CD4-positive, CD25-positive, alpha-beta regulatory T cell (primary cell): ENCODE measurements around the gene LRRK1. TPM values are rescaled to one million over a fixed set of nuclear protein-coding genes. Genes with fewer than 3 reads are reported as not detected.
A peak's percentile ranks its signal among the peaks of the same experiment; 100 is the strongest.

ENCODE experiments used
- ATAC-seq, 2 donors: fragments of 150-1000 bp; cut with Tn5 transposase; one replicate each; pipeline ENCODE4 v1.10.0; 2021; ENCODE audit warnings: low read depth in 2 of 2, moderate number of reproducible peaks in 2 of 2, moderate library complexity in 1 of 2
- DNase-seq, 3 donors: peaks; one replicate each; pipeline versions ENCODE4 v3.0.0 to v3.0.0-alpha.2; 2012 to 2022; ENCODE audit warnings: mixed read lengths in 1 of 3
- H3K27ac ChIP-seq: one replicate; pipeline ENCODE4 v1.7.0; 2013; ENCODE audit warnings: mild to moderate bottlenecking, low read length; ENCODE audit not compliant: insufficient read depth, poor library complexity, severe bottlenecking
- H3K27me3 ChIP-seq: one replicate; pipeline ENCODE4 v1.7.0; 2013; ENCODE audit warnings: low read length; ENCODE audit not compliant: control insufficient read depth, insufficient read depth
- H3K36me3 ChIP-seq: one replicate; pipeline ENCODE4 v1.7.0; 2013; ENCODE audit warnings: mild to moderate bottlenecking, low read length, moderate library complexity; ENCODE audit not compliant: control insufficient read depth, insufficient read depth
- H3K4me1 ChIP-seq: 2 replicates; pipeline ENCODE4 v1.7.0; 2013; ENCODE audit warnings: mild to moderate bottlenecking, low read length; ENCODE audit not compliant: insufficient read depth, control insufficient read depth, poor library complexity, severe bottlenecking
- H3K4me3 ChIP-seq: one replicate; pipeline ENCODE4 v1.7.0; 2013; ENCODE audit warnings: low read depth, mild to moderate bottlenecking, low read length, moderate library complexity
- H3K9me3 ChIP-seq, 2 experiments: 1 replicate in 1 of 2; 2 replicates in 1 of 2; pipeline ENCODE4 v1.7.0; 2013; ENCODE audit warnings: low read length in 2 of 2, mild to moderate bottlenecking in 1 of 2, moderate library complexity in 1 of 2; ENCODE audit not compliant: control insufficient read depth in 2 of 2
- H3K27ac Mint-ChIP-seq, 3 donors: one replicate each; pipeline ENCODE4 v1.8.0; 2020 to 2022; ENCODE audit warnings: mild to moderate bottlenecking in 3 of 3, mixed read lengths in 3 of 3, moderate library complexity in 2 of 3
- H3K27me3 Mint-ChIP-seq: one replicate; pipeline ENCODE4 v1.8.0; 2022; ENCODE audit warnings: mild to moderate bottlenecking, mixed read lengths
- H3K36me3 Mint-ChIP-seq: one replicate; pipeline ENCODE4 v1.8.0; 2020; ENCODE audit warnings: mixed read lengths
- H3K4me1 Mint-ChIP-seq, 4 donors: one replicate each; pipeline ENCODE4 v1.8.0; 2020 to 2022; ENCODE audit warnings: mixed read lengths in 4 of 4, mild to moderate bottlenecking in 1 of 4
- H3K4me3 Mint-ChIP-seq, 4 donors: one replicate each; pipeline ENCODE4 v1.8.0; 2020 to 2022; ENCODE audit warnings: mild to moderate bottlenecking in 4 of 4, mixed read lengths in 4 of 4, moderate library complexity in 3 of 4
- H3K9me3 Mint-ChIP-seq, 7 donors: one replicate each; pipeline ENCODE4 v1.8.0; 2020 to 2022; ENCODE audit warnings: mixed read lengths in 7 of 7, mild to moderate bottlenecking in 3 of 7, moderate library complexity in 2 of 7
- polyA plus RNA-seq, 4 donors: library from polyadenylated mRNA; unstranded; fragments of 300-500 nt; fragmentation: Illumina TruSeq; gene quantifications; one replicate each; pipeline ENCODE4 v1.2.3, GENCODE V29; 2021
- total RNA-seq: library from RNA; stranded (reverse); gene quantifications from one replicate; pipeline ENCODE4 v1.2.3, GENCODE V29; 2022

LRRK1 gene
- total and polyA plus RNA-seq, 5 donors from 2014 or later = 0.06 to 0.17 TPM; not detected in 3

DNA sequence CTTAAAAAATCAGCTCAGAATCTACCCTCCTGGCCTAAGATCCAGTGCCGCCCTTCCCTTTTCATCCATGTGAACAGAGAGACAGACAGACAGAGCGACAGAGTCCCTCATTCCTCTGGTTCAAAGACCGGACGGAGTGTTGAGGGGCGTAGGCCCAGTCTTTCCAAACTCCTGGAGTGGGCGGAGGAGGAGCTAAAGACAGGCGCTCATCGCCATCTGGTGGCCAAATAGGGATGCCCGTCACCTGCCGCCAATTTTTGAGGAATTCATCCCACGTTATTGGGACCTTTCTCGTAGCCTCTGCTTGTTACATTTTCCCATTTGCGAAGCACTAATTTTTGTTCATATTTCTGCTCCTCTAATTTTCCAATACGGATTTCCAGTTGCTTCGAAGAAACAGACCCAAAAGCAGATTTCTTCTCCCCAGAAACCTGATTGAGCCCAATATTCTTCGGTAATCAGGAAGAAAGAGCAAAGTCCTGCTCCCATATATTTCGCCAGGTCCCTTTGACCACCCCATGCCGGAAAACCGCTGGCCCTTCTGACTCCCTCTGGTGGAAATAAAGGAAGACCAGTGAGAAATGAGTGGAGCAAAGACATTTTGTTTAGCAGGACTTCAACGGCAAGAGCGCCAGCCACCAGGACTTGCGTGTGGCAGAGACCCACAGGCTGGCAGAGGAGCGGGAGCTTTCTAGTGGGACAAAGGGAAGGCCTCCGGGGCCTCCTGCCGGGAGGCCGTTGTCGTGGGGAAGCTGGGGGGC, 88.0 kb downstream of the LRRK1 start:
- Mint-ChIP-seq H3K4me1 (peaks cover 0 to 19% (median 9%) of the 10 kb centered on the region in 4 donors), H3K36me3 (no peaks in the 10 kb centered on the region), H3K27ac (peak overlapping the region; percentile 41 to 80 (median 69)), H3K9me3 (peaks cover 0 to 2% (median 0%) of the 10 kb centered on the region in 7 donors), H3K4me3 (peak overlapping the region; percentile 70 to 92 (median 88)), H3K27me3 (peaks cover 28% of the 10 kb centered on the region)
- Histone ChIP-seq H3K4me3 (no peak overlapping the region), H3K27me3 (peaks cover 3% of the 10 kb centered on the region), H3K9me3 (no peaks in the 10 kb centered on the region), H3K36me3 (no peaks in the 10 kb centered on the region), H3K27ac (no peak overlapping the region), H3K4me1 (peaks cover 14% of the 10 kb centered on the region)
- DNase-seq (peak; percentile 19 to 39 (median 26)), ATAC-seq (peak in 1 of 2 donors; percentile 24)

DNA sequence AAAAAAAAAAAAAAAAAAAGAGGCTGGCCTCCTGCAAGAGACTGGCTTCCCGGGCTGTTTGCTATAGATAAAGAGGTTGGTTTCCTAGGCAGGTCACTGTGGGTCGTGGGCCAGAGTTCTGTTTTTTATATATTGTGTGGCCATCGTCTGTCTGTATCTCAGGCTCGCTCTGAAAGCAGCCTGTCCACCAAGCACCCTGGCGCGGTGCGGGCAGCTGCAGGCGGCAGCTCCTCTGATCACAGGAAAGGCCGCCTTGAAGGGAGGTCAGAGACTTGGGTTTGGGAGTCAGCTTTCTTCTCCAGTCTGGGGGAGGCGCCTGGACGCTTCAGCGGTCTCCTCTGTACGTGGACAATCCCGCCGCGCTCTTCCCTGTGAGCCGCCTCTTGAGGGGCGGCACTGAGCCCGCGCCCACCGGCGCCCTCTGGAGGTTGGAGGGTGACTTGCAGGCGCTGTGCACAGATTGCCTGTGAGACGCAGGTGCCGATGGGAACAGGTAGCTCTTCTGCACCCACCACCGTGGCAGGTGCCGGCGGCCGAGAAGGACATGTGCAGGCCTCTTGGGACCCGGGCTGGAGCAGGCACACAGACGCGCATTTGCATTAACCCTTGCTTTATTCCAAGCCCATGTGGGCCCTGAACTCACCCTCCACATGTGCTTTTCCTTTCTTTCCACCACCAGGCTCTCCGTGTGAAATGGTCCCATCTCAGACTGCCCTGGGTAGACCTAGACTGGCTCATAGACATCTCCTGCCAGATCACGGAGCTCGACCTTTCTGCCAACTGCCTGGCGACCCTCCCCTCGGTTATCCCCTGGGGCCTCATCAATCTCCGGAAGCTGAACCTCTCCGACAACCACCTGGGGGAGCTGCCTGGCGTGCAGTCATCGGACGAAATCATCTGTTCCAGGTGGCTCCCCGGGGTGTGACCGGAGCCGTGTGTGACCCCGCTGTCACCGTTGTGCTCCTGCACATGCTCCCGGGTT, 89.3 kb downstream of the LRRK1 start:
- H3K4me1 ChIP-seq = peaks cover 14% of the 10 kb centered on the region
- H3K27me3 Mint-ChIP-seq = peaks cover 28% of the 10 kb centered on the region
- peak overlapping the region; percentile 53 for H3K4me3 ChIP-seq
- H3K4me3 Mint-ChIP-seq = peak overlapping the region; percentile 87 to 94 (median 90)
- H3K9me3 ChIP-seq = no peaks in the 10 kb centered on the region
- peak overlapping the region in 2 of 3 donors; percentile 36 to 60 for H3K27ac Mint-ChIP-seq
- H3K36me3 ChIP-seq = no peaks in the 10 kb centered on the region
- H3K9me3 Mint-ChIP-seq = peaks cover 0 to 2% (median 0%) of the 10 kb centered on the region in 7 donors
- H3K4me1 Mint-ChIP-seq = peaks cover 0 to 19% (median 9%) of the 10 kb centered on the region in 4 donors
- H3K36me3 Mint-ChIP-seq = no peaks in the 10 kb centered on the region
- peak; percentile 93 to 94 for ATAC-seq
- no peak overlapping the region for H3K27ac ChIP-seq
- DNase-seq = peak; percentile 72 to 81 (median 81)
- peaks cover 3% of the 10 kb centered on the region for H3K27me3 ChIP-seq

DNA sequence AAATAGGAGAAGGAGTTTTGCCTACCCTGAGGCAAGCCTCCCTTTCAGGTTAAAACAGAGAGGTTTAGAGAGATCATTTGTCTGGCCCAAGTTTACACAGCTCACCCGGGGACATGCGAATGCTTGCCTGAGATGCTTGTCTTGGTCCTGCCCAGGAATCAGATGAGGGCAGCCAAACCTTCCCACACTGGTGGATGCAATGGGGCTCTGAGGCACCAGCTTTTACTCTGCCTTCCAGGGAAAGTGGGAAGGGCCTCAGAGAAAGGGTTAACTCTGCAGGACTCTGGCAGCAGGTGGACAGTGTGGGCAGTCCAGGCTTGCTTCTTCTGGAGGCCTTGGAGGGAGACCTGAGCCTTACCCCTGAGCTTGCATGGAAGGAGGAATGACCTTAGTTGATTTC, 90.0 kb downstream of the LRRK1 start:
- H3K36me3 ChIP-seq = no peaks in the 10 kb centered on the region
- H3K27ac ChIP-seq = no peak overlapping the region
- H3K9me3 ChIP-seq = no peaks in the 10 kb centered on the region
- Mint-ChIP-seq H3K4me1 (peaks cover 0 to 19% (median 9%) of the 10 kb centered on the region in 4 donors), H3K36me3 (no peaks in the 10 kb centered on the region), H3K9me3 (peaks cover 0 to 2% (median 0%) of the 10 kb centered on the region in 7 donors), H3K27ac (no peak overlapping the region), H3K4me3 (peak overlapping the region in 1 of 4 donors; percentile 88), H3K27me3 (peaks cover 28% of the 10 kb centered on the region)
- peaks cover 3% of the 10 kb centered on the region for H3K27me3 ChIP-seq
- H3K4me3 ChIP-seq = no peak overlapping the region
- peaks cover 14% of the 10 kb centered on the region for H3K4me1 ChIP-seq
- DNase-seq = no peak
- ATAC-seq = no peak

DNA sequence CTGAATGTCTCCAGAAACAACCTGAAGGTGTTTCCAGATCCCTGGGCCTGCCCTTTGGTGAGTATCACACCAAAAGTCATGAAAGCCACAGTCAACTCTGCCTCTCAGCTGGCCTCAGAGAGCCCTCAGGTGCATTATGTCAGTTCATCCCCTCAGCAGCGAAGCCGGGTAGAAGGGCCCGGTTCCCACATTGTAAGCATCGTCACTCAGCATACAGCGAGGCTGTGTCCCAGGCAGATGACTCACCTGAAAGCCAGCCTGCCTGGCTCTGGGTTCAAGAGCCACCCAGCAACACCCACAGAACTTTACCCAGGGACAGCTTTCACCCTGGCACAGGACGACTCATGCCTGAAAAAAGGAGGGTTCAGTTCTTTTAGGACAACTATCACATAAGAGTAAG, 91.6 kb downstream of the LRRK1 start:
- peaks cover 33% of the 10 kb centered on the region for H3K27me3 Mint-ChIP-seq
- H3K4me1 Mint-ChIP-seq = peaks cover 0 to 19% (median 9%) of the 10 kb centered on the region in 4 donors
- no peaks in the 10 kb centered on the region for H3K36me3 Mint-ChIP-seq
- Histone ChIP-seq H3K27me3 (peaks cover 3% of the 10 kb centered on the region), H3K27ac (no peak overlapping the region), H3K36me3 (no peaks in the 10 kb centered on the region), H3K4me3 (no peak overlapping the region), H3K9me3 (no peaks in the 10 kb centered on the region), H3K4me1 (peaks cover 14% of the 10 kb centered on the region)
- no peaks in the 10 kb centered on the region for H3K9me3 Mint-ChIP-seq
- peak overlapping the region in 1 of 3 donors; percentile 46 for H3K27ac Mint-ChIP-seq
- H3K4me3 Mint-ChIP-seq = no peak overlapping the region
- ATAC-seq = no peak
- no peak for DNase-seq

DNA sequence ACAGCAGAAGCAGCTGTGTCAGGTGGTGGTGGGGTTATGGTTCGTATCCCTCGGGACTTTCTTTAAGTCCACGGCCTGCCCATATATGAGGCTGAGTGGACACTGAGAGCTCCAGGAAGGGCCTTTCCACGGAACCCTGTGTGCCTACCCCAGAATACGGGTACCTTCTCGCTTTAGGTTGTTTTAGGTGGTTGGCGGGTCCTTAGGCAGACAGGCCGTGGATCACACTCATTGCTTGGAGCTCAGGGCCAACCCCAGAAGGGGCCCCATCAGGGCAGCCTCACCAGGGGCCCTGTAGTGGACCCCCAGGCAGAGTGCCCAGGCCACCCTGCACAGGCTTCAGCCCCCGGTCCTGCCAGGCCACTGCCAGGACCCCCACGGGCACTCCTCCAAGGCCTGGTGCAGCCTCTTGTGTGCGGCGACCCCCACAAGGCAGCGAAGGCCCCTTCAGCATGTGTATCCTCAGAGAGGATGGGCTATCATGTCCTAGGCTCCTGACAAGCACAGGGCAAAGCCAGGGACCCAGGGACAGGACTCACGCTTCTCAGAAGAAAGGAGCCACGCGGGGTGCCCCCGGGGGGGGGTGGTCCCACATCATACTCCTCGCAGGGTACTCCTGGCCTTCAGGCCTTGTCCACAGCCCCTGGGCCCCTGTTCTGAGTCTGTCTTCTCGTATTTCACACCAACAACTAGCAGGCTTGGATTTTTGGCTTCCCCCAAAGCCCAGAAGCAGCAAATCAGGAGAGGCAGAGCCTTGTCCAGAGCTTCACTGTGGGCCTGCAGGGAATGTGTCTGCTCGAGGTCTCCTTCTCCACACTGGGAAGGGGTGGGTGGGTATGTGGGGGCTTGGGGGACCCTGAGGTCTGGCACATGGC, 93.4 kb downstream of the LRRK1 start:
- H3K4me3 Mint-ChIP-seq = no peak overlapping the region
- H3K4me1 Mint-ChIP-seq = peaks cover 0 to 13% (median 6%) of the 10 kb centered on the region in 4 donors
- DNase-seq (no peak), ATAC-seq (no peak)
- peak overlapping the region in 2 of 3 donors; percentile 52 to 55 for H3K27ac Mint-ChIP-seq
- H3K36me3 Mint-ChIP-seq = no peaks in the 10 kb centered on the region
- Histone ChIP-seq H3K4me1 (peaks cover 7% of the 10 kb centered on the region), H3K4me3 (no peak overlapping the region), H3K27ac (no peak overlapping the region), H3K27me3 (peaks cover 2% of the 10 kb centered on the region), H3K36me3 (no peaks in the 10 kb centered on the region), H3K9me3 (no peaks in the 10 kb centered on the region)
- no peaks in the 10 kb centered on the region for H3K9me3 Mint-ChIP-seq
- peaks cover 28% of the 10 kb centered on the region for H3K27me3 Mint-ChIP-seq

DNA sequence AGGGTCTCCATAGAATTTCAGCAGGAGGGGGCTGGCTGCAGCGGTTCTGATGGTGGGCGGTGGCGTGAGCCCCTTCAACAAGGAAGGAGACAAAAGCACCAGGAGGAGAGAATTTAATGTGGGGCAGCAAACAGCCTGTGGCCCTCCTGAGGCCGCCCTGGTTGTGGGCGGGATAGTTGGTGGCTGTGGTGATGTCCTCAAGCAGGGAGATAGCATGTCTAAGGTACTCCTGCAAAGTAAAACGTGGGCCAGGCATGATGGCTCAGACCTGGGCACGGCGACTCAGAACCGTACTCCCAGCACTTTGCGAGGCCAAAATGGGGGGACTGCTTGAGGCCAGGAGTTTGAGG, 94.0 kb downstream of the LRRK1 start:
- H3K36me3 Mint-ChIP-seq = no peaks in the 10 kb centered on the region
- DNase-seq (no peak), ATAC-seq (no peak)
- Histone ChIP-seq H3K4me1 (peaks cover under 1% of the 10 kb centered on the region), H3K27me3 (no peaks in the 10 kb centered on the region), H3K36me3 (no peaks in the 10 kb centered on the region), H3K27ac (no peak overlapping the region), H3K4me3 (no peak overlapping the region), H3K9me3 (no peaks in the 10 kb centered on the region)
- peaks cover 22% of the 10 kb centered on the region for H3K27me3 Mint-ChIP-seq
- H3K27ac Mint-ChIP-seq = no peak overlapping the region
- H3K9me3 Mint-ChIP-seq = no peaks in the 10 kb centered on the region
- H3K4me1 Mint-ChIP-seq = peaks cover 0 to 8% (median 3%) of the 10 kb centered on the region in 4 donors
- no peak overlapping the region for H3K4me3 Mint-ChIP-seq
